Sigmoid colon (tissue), 7 donors: ENCODE results near the gene ACIN1. TPM values are rescaled to one million over a fixed set of nuclear protein-coding genes. Genes with fewer than 3 reads are reported as not detected.
A peak's percentile ranks its signal among the peaks of the same experiment; 100 is the strongest.

Source experiments
- DNase-seq: peaks from one replicate; pipeline ENCODE4 v3.0.0-alpha.2; 2019
- H3K27ac ChIP-seq, 4 donors: fragments of 200-600 bp; sonication (generic); one replicate each; pipeline ENCODE4 v1.5.1; 2016 to 2019; ENCODE audit warnings: mild to moderate bottlenecking in 1 of 4
- H3K27me3 ChIP-seq, 3 donors: fragments of 200-600 bp; sonication (generic); one replicate each; pipeline ENCODE4 v1.5.1; 2019; ENCODE audit warnings: mild to moderate bottlenecking in 1 of 3
- H3K36me3 ChIP-seq, 4 donors: fragments of 200-600 bp; sonication (generic); one replicate each; pipeline ENCODE4 v1.5.1; 2016 to 2019
- H3K4me1 ChIP-seq, 4 donors: fragments of 200-600 bp; sonication (generic); one replicate each; pipeline ENCODE4 v1.5.1; 2017 to 2019
- H3K4me3 ChIP-seq, 4 donors: fragments of 200-600 bp; sonication (generic); one replicate each; pipeline ENCODE4 v1.5.1; 2017 to 2019; ENCODE audit warnings: mild to moderate bottlenecking in 2 of 4, moderate library complexity in 1 of 4
- H3K9me3 ChIP-seq, 4 donors: fragments of 200-600 bp in 3 of 4; sonication (generic) in 3 of 4; one replicate each; pipeline versions ENCODE4 v1.5.1 to v1.6.1; 2013 to 2019
- CTCF ChIP-seq, 4 experiments: fragments of 450-650 bp in 3 of 4; fragments of 200-600 bp in 1 of 4; IDR thresholded peaks; one replicate each; pipeline ENCODE4 v1.5.1; 2016 to 2019; ENCODE audit warnings: antibody characterized with exemption in 4 of 4, mild to moderate bottlenecking in 3 of 4, moderate library complexity in 2 of 4
- EP300 ChIP-seq, 4 donors: sonication (generic); formaldehyde crosslinking; IDR thresholded peaks; one replicate each; pipeline ENCODE4 v1.6.1; 2017; ENCODE audit warnings: antibody characterized with exemption in 4 of 4
- POLR2A ChIP-seq, 2 donors: fragments of 450-650 bp; IDR thresholded peaks; one replicate each; pipeline ENCODE4 v1.6.1; 2016; ENCODE audit warnings: antibody characterized with exemption in 2 of 2, mild to moderate bottlenecking in 2 of 2, moderate library complexity in 2 of 2
- POLR2AphosphoS5 ChIP-seq, 4 donors: sonication (generic); formaldehyde crosslinking; IDR thresholded peaks; one replicate each; pipeline ENCODE4 v1.6.1; 2017; ENCODE audit warnings: antibody characterized with exemption in 4 of 4
- WGBS, 2 donors: extraction: QIAGEN DNeasy Blood & Tissue Kit; methylation state at CpG; one replicate each; pipeline ENCODE4 v1.1.7; 2013; 5-methylcytosine and 5-hydroxymethylcytosine counted together
- intact Hi-C: fragments of 100-400 bp; cut with DNase I; formaldehyde crosslinking; loops from one replicate; pipeline ENCODE4 v1.15.1; 2023
- polyA plus RNA-seq, 3 donors: library from polyadenylated mRNA; stranded (reverse); fragments of 200-250 nt; gene quantifications; one replicate each; pipeline ENCODE4 v1.2.3, GENCODE V29; 2013
- total RNA-seq, 4 donors: library from RNA; depleted of rRNA; stranded (reverse); fragments of >200 nt; gene quantifications; one replicate each; pipeline ENCODE4 v1.1.0, GENCODE V29; 2016
- donor health status: healthy with polysubstance abuse.
- donor health status: Bipolar disorder and iron deficiency.
- donor health status: healthy.

The ACIN1 gene
- total and polyA plus RNA-seq, 7 donors, result 37.8 to 129 (median 88.4) TPM

- H3K9me3 ChIP-seq, result no peaks in the 10 kb centered on the region
- peak overlapping the region in 2 of 4 donors; percentile 65 to 76 for H3K27ac ChIP-seq
- intact Hi-C loops, result no loop called here
- H3K36me3 ChIP-seq, result no peaks in the 10 kb centered on the region
- 93 to 95% methylated on average over 2 of the region's 2 CpGs for WGBS, 2 donors
- peaks cover 0 to 62% (median 42%) of the 10 kb centered on the region in 4 donors for H3K4me1 ChIP-seq
- no peak for TF ChIP-seq CTCF (IDR thresholded peaks at IDR 0.05)
- no peaks in the 10 kb centered on the region for H3K27me3 ChIP-seq
- no peak for DNase-seq
- no peak overlapping the region for H3K4me3 ChIP-seq
Measured at GRCh38 chr14:23139874-23140273, 44.9 kb upstream of the ACIN1 start.

GRCh38 chr14:23137813-23138535, 43.0 kb upstream of the ACIN1 start:
- no peak for TF ChIP-seq EP300 (IDR thresholded peaks at IDR 0.05)
- no peak for TF ChIP-seq CTCF (IDR thresholded peaks at IDR 0.05)
- TF ChIP-seq POLR2A (IDR thresholded peaks at IDR 0.05), result no peak
- no peak for TF ChIP-seq POLR2AphosphoS5 (IDR thresholded peaks at IDR 0.05)
- DNase-seq, result no peak
- peak overlapping the region in 1 of 4 donors; percentile 30 for H3K27ac ChIP-seq
- no peaks in the 10 kb centered on the region for H3K27me3 ChIP-seq
- no peaks in the 10 kb centered on the region for H3K9me3 ChIP-seq
- WGBS, 2 donors, result 86 to 89% methylated on average over 6 of the region's 6 CpGs
- intact Hi-C loops, result no loop called here
- no peaks in the 10 kb centered on the region for H3K36me3 ChIP-seq
- no peak overlapping the region for H3K4me3 ChIP-seq
- peaks cover 0 to 47% (median 36%) of the 10 kb centered on the region in 4 donors for H3K4me1 ChIP-seq

- H3K27me3 ChIP-seq, result no peaks in the 10 kb centered on the region
- peaks cover 0 to 40% (median 30%) of the 10 kb centered on the region in 4 donors for H3K4me1 ChIP-seq
- no peaks in the 10 kb centered on the region for H3K9me3 ChIP-seq
- intact Hi-C loops, result no loop called here
- TF ChIP-seq EP300 (IDR thresholded peaks at IDR 0.05), result no peak
- TF ChIP-seq POLR2A (IDR thresholded peaks at IDR 0.05), result no peak
- no peak for TF ChIP-seq CTCF (IDR thresholded peaks at IDR 0.05)
- TF ChIP-seq POLR2AphosphoS5 (IDR thresholded peaks at IDR 0.05), result no peak
- H3K27ac ChIP-seq, result peak overlapping the region in 1 of 4 donors; percentile 17
- WGBS, 2 donors, result 89 to 90% methylated on average over 11 of the region's 11 CpGs
- no peak overlapping the region for H3K4me3 ChIP-seq
- H3K36me3 ChIP-seq, result no peaks in the 10 kb centered on the region
- no peak for DNase-seq
Measured at GRCh38 chr14:23137192-23137812, 42.4 kb upstream of the ACIN1 start.

GRCh38 chr14:23136566-23137133, 41.7 kb upstream of the ACIN1 start:
- TF ChIP-seq EP300 (IDR thresholded peaks at IDR 0.05), result no peak
- TF ChIP-seq CTCF (IDR thresholded peaks at IDR 0.05), result no peak
- TF ChIP-seq POLR2AphosphoS5 (IDR thresholded peaks at IDR 0.05), result no peak
- TF ChIP-seq POLR2A (IDR thresholded peaks at IDR 0.05), result no peak
- 89 to 93% methylated on average over 16 of the region's 16 CpGs for WGBS, 2 donors
- Histone ChIP-seq H3K9me3 (no peaks in the 10 kb centered on the region), H3K4me3 (no peak overlapping the region), H3K4me1 (peaks cover 0 to 33% (median 23%) of the 10 kb centered on the region in 4 donors), H3K36me3 (no peaks in the 10 kb centered on the region), H3K27me3 (no peaks in the 10 kb centered on the region), H3K27ac (no peak overlapping the region)
- DNase-seq, result no peak
- intact Hi-C loops, result no loop called here
